Measurements from ENCODE around the gene PPP2R2C.

Gene PPP2R2C

GRCh38 chr4:6466756-6467381 lies 5.5 kb downstream of the PPP2R2C start:
- Mint-ChIP-seq H3K27ac (no peak overlapping the region), H3K36me3 (no peaks in the 10 kb centered on the region), H3K9me3 (ENCODE audit: low read depth) (no peaks in the 10 kb centered on the region), H3K4me3 (no peak overlapping the region), H3K4me1 (ENCODE audit: low read depth) (peaks cover 4% of the 10 kb centered on the region), H3K27me3 (peaks cover 24% of the 10 kb centered on the region)

- Mint-ChIP-seq H3K4me1 (ENCODE audit: low read depth) (peaks cover 3% of the 10 kb centered on the region), H3K9me3 (ENCODE audit: low read depth) (no peaks in the 10 kb centered on the region), H3K27me3 (peaks cover 24% of the 10 kb centered on the region), H3K27ac (no peak overlapping the region), H3K36me3 (no peaks in the 10 kb centered on the region), H3K4me3 (no peak overlapping the region)
Observed at GRCh38 chr4:6465955-6466354, 6.5 kb downstream of the PPP2R2C start.

GRCh38 chr4:6464842-6465588 lies 7.4 kb downstream of the PPP2R2C start:
- no peak overlapping the region for H3K4me3 Mint-ChIP-seq
- H3K27me3 Mint-ChIP-seq, result peaks cover 21% of the 10 kb centered on the region
- no peaks in the 10 kb centered on the region for H3K9me3 Mint-ChIP-seq (ENCODE audit: low read depth)
- no peaks in the 10 kb centered on the region for H3K36me3 Mint-ChIP-seq
- no peak overlapping the region for H3K27ac Mint-ChIP-seq
- no peaks in the 10 kb centered on the region for H3K4me1 Mint-ChIP-seq (ENCODE audit: low read depth)

GRCh38 chr4:6463311-6464289 lies 8.8 kb downstream of the PPP2R2C start:
- H3K9me3 Mint-ChIP-seq (ENCODE audit: low read depth), result no peaks in the 10 kb centered on the region
- H3K27ac Mint-ChIP-seq, result no peak overlapping the region
- H3K4me3 Mint-ChIP-seq, result no peak overlapping the region
- no peaks in the 10 kb centered on the region for H3K4me1 Mint-ChIP-seq (ENCODE audit: low read depth)
- no peaks in the 10 kb centered on the region for H3K36me3 Mint-ChIP-seq
- H3K27me3 Mint-ChIP-seq, result peaks cover 14% of the 10 kb centered on the region

GRCh38 chr4:6461301-6462165 lies 10.9 kb downstream of the PPP2R2C start:
- H3K9me3 Mint-ChIP-seq (ENCODE audit: low read depth), result no peaks in the 10 kb centered on the region
- no peaks in the 10 kb centered on the region for H3K36me3 Mint-ChIP-seq
- no peaks in the 10 kb centered on the region for H3K4me1 Mint-ChIP-seq (ENCODE audit: low read depth)
- H3K27me3 Mint-ChIP-seq, result peaks cover 9% of the 10 kb centered on the region
- H3K4me3 Mint-ChIP-seq, result no peak overlapping the region
- H3K27ac Mint-ChIP-seq, result no peak overlapping the region

GRCh38 chr4:6460876-6461275 lies 11.5 kb downstream of the PPP2R2C start:
- Mint-ChIP-seq H3K27ac (no peak overlapping the region), H3K9me3 (ENCODE audit: low read depth) (no peaks in the 10 kb centered on the region), H3K27me3 (peaks cover 6% of the 10 kb centered on the region), H3K36me3 (no peaks in the 10 kb centered on the region), H3K4me3 (no peak overlapping the region), H3K4me1 (ENCODE audit: low read depth) (no peaks in the 10 kb centered on the region)

GRCh38 chr4:6458528-6458927 lies 13.9 kb downstream of the PPP2R2C start:
- peaks cover 10% of the 10 kb centered on the region for H3K27me3 Mint-ChIP-seq

GRCh38 chr4:6456450-6456849 lies 16.0 kb downstream of the PPP2R2C start:
- Mint-ChIP-seq H3K36me3 (no peaks in the 10 kb centered on the region), H3K27me3 (peaks cover 10% of the 10 kb centered on the region), H3K4me3 (no peak overlapping the region), H3K9me3 (ENCODE audit: low read depth) (no peaks in the 10 kb centered on the region), H3K27ac (no peak overlapping the region), H3K4me1 (ENCODE audit: low read depth) (no peaks in the 10 kb centered on the region)

More at GRCh38 chr4:6458528-6458927, 13.9 kb downstream of the PPP2R2C start:
- Mint-ChIP-seq H3K9me3 (ENCODE audit: low read depth) (no peaks in the 10 kb centered on the region), H3K4me3 (no peak overlapping the region), H3K4me1 (ENCODE audit: low read depth) (no peaks in the 10 kb centered on the region), H3K36me3 (no peaks in the 10 kb centered on the region), H3K27ac (no peak overlapping the region)

- Mint-ChIP-seq H3K4me3 (no peak overlapping the region), H3K27me3 (peaks cover 12% of the 10 kb centered on the region), H3K27ac (no peak overlapping the region), H3K9me3 (ENCODE audit: low read depth) (no peaks in the 10 kb centered on the region), H3K36me3 (no peaks in the 10 kb centered on the region), H3K4me1 (ENCODE audit: low read depth) (no peaks in the 10 kb centered on the region)
Observed at GRCh38 chr4:6454112-6454910, 18.1 kb downstream of the PPP2R2C start.

GRCh38 chr4:6453688-6453990 lies 18.8 kb downstream of the PPP2R2C start:
- peaks cover 10% of the 10 kb centered on the region for H3K27me3 Mint-ChIP-seq
- no peaks in the 10 kb centered on the region for H3K36me3 Mint-ChIP-seq
- no peak overlapping the region for H3K27ac Mint-ChIP-seq
- H3K4me3 Mint-ChIP-seq, result no peak overlapping the region
- H3K9me3 Mint-ChIP-seq (ENCODE audit: low read depth), result no peaks in the 10 kb centered on the region
- H3K4me1 Mint-ChIP-seq (ENCODE audit: low read depth), result no peaks in the 10 kb centered on the region

GRCh38 chr4:6452897-6453687 lies 19.3 kb downstream of the PPP2R2C start:
- no peaks in the 10 kb centered on the region for H3K9me3 Mint-ChIP-seq (ENCODE audit: low read depth)
- no peaks in the 10 kb centered on the region for H3K4me1 Mint-ChIP-seq (ENCODE audit: low read depth)
- no peaks in the 10 kb centered on the region for H3K36me3 Mint-ChIP-seq
- peaks cover 10% of the 10 kb centered on the region for H3K27me3 Mint-ChIP-seq
- H3K27ac Mint-ChIP-seq, result no peak overlapping the region
- no peak overlapping the region for H3K4me3 Mint-ChIP-seq

- H3K27me3 Mint-ChIP-seq, result peaks cover 6% of the 10 kb centered on the region
- no peaks in the 10 kb centered on the region for H3K4me1 Mint-ChIP-seq (ENCODE audit: low read depth)
- no peaks in the 10 kb centered on the region for H3K9me3 Mint-ChIP-seq (ENCODE audit: low read depth)
- no peak overlapping the region for H3K4me3 Mint-ChIP-seq
- H3K27ac Mint-ChIP-seq, result no peak overlapping the region
- no peaks in the 10 kb centered on the region for H3K36me3 Mint-ChIP-seq
Observed at GRCh38 chr4:6452116-6452896, 20.1 kb downstream of the PPP2R2C start.

- Mint-ChIP-seq H3K27me3 (peaks cover 6% of the 10 kb centered on the region), H3K9me3 (ENCODE audit: low read depth) (no peaks in the 10 kb centered on the region), H3K27ac (no peak overlapping the region), H3K4me3 (no peak overlapping the region), H3K36me3 (no peaks in the 10 kb centered on the region), H3K4me1 (ENCODE audit: low read depth) (no peaks in the 10 kb centered on the region)
Observed at GRCh38 chr4:6451309-6451708, 21.1 kb downstream of the PPP2R2C start.

Measured in activated naive CD8-positive, alpha-beta T cell (primary cell).